ENCODE results near the gene TMOD1.

DNA sequence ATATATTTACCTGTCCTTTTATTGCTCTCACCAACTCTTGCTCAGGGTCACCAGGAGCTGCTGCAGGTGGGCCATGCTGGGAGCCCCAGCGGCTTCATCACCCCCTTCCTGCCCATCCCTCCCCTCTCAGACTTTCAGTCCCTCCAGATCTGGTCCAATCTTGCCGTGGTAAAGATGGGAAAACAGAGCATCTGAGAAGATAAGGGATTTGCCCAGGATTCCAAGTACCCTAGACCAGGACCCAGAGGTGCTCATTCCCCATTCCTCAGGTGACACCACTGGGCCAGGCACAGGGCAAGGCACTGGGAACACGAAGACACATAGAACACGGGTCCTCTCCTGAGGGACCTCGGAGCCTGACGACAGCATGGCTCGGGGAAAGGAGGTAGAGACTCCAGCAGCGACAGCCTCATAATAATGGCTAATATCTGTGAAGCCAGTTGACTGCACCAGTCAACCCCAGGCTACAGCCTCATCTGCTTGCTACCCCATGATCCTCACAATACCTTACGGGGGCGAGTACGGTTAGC lies 18.0 kb downstream of the TMOD1 start:
- no peak for TF ChIP-seq TEAD1 (CRISPR knock-in tag; IDR thresholded peaks at IDR 0.05)
- TF ChIP-seq EZH2 (IDR thresholded peaks at IDR 0.05; ENCODE audit: borderline replicate concordance, low read depth, low read length) = no peak
- TF ChIP-seq, protein P1, sequence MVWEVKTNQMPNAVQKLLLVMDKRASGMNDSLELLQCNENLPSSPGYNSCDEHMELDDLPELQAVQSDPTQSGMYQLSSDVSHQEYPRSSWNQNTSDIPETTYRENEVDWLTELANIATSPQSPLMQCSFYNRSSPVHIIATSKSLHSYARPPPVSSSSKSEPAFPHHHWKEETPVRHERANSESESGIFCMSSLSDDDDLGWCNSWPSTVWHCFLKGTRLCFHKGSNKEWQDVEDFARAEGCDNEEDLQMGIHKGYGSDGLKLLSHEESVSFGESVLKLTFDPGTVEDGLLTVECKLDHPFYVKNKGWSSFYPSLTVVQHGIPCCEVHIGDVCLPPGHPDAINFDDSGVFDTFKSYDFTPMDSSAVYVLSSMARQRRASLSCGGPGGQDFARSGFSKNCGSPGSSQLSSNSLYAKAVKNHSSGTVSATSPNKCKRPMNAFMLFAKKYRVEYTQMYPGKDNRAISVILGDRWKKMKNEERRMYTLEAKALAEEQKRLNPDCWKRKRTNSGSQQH (CRISPR knock-in tag; IDR thresholded peaks at IDR 0.05) = no peak

Measured in K562 (cell line).